HEK293 (cell line): ENCODE data around the gene IL4I1.
A peak's percentile ranks its signal among the peaks of the same experiment; 100 is the strongest.

ENCODE experiments used
- CTCF ChIA-PET: fragments of 350-600 bp; formaldehyde crosslinking; extraction: SDS; loops from one replicate; lab custom pipeline; 2021; ENCODE audit warnings: antibody characterized with exemption; lab: Yijun Ruan, JAX
- POLR2A ChIA-PET: fragments of 300-600 bp; formaldehyde crosslinking; extraction: SDS; loops from one replicate; lab custom pipeline; 2020; ENCODE audit warnings: antibody characterized with exemption, inconsistent platforms; lab: Yijun Ruan, JAX
- H3K27ac ChIP-seq: fragments of 200-500 bp; sonication (Bioruptor generic); 2 replicates; pipeline ENCODE4 v1.5.1; 2014; ENCODE audit warnings: low read depth, low read length, control low read depth, inconsistent platforms; ENCODE audit errors: extremely low read depth
- H3K36me3 ChIP-seq, 2 experiments: fragments of 200-500 bp in 1 of 2; sonication (Bioruptor generic) in 1 of 2; 1 replicate in 1 of 2; 2 replicates in 1 of 2; pipeline ENCODE4 v1.5.1; 2014 to 2017; ENCODE audit warnings: inconsistent platforms in 2 of 2, low read length in 2 of 2; ENCODE audit not compliant: control insufficient read depth in 2 of 2, insufficient read depth in 1 of 2
- H3K4me1 ChIP-seq: fragments of 200-500 bp; sonication (Bioruptor generic); 2 replicates; pipeline ENCODE4 v1.5.1; 2014; ENCODE audit warnings: mild to moderate bottlenecking, low read length, inconsistent platforms; ENCODE audit not compliant: control insufficient read depth, insufficient read depth
- H3K4me3 ChIP-seq: 2 replicates; pipeline ENCODE4 v1.5.1; 2011; ENCODE audit warnings: low read depth, mild to moderate bottlenecking, control low read depth, low read length, moderate library complexity
- H3K9me3 ChIP-seq: fragments of 200-500 bp; sonication (Bioruptor generic); 2 replicates; pipeline ENCODE4 v1.5.1; 2014; ENCODE audit warnings: low read depth, low read length, inconsistent platforms; ENCODE audit not compliant: control insufficient read depth, insufficient read depth
- PRDM1 ChIP-seq: fragments of 450-650 bp; formaldehyde crosslinking; IDR thresholded peaks from 2 replicates; pipeline ENCODE4; 2016; ENCODE audit warnings: missing biosample characterization, missing genetic modification characterization
- PRDM10 ChIP-seq: fragments of 450-650 bp; formaldehyde crosslinking; IDR thresholded peaks from 2 replicates; pipeline ENCODE4 v1.5.1; 2016; ENCODE audit warnings: missing biosample characterization, missing genetic modification characterization
- ZBTB17 ChIP-seq: fragments of 450-650 bp; formaldehyde crosslinking; IDR thresholded peaks from 2 replicates; pipeline ENCODE4 v1.5.1; 2016; ENCODE audit warnings: missing biosample characterization, missing genetic modification characterization
- ZNF10 ChIP-seq: fragments of 450-650 bp; formaldehyde crosslinking; IDR thresholded peaks from 2 replicates; pipeline ENCODE4 v1.5.1; 2017; ENCODE audit warnings: missing biosample characterization, missing genetic modification characterization
- ZNF121 ChIP-seq: fragments of 450-650 bp; formaldehyde crosslinking; IDR thresholded peaks from 2 replicates; pipeline ENCODE4 v1.5.1; 2016; ENCODE audit warnings: missing biosample characterization, missing genetic modification characterization
- ZNF157 ChIP-seq: fragments of 450-650 bp; formaldehyde crosslinking; IDR thresholded peaks from 2 replicates; pipeline ENCODE4 v1.5.1; 2016; ENCODE audit warnings: missing biosample characterization, missing genetic modification characterization
- ZNF2 ChIP-seq: fragments of 450-650 bp; formaldehyde crosslinking; IDR thresholded peaks from 2 replicates; pipeline ENCODE4 v1.5.1; 2016; ENCODE audit warnings: missing biosample characterization, missing genetic modification characterization
- ZNF248 ChIP-seq: fragments of 450-650 bp; formaldehyde crosslinking; IDR thresholded peaks from 2 replicates; pipeline ENCODE4 v1.5.1; 2017; ENCODE audit warnings: missing biosample characterization, missing genetic modification characterization
- ZNF510 ChIP-seq: fragments of 450-650 bp; formaldehyde crosslinking; IDR thresholded peaks from 2 replicates; pipeline ENCODE4 v1.5.1; 2018; ENCODE audit warnings: mild to moderate bottlenecking, missing genetic modification characterization, missing biosample characterization; ENCODE audit not compliant: insufficient replicate concordance
- ZSCAN16 ChIP-seq: fragments of 450-650 bp; formaldehyde crosslinking; IDR thresholded peaks from 2 replicates; pipeline ENCODE4 v1.5.1; 2016; ENCODE audit warnings: missing biosample characterization, missing genetic modification characterization
- TF ChIP-seq, protein P1 (sequence below): sonication (generic); formaldehyde crosslinking; IDR thresholded peaks from 2 replicates; pipeline ENCODE4 v1.8.1; 2022; ENCODE audit warnings: mild to moderate bottlenecking, moderate library complexity, missing genetic modification reagents
- TF ChIP-seq, protein P2 (sequence below): fragments of 450-650 bp; formaldehyde crosslinking; IDR thresholded peaks from 2 replicates; pipeline ENCODE4 v1.5.1; 2016; ENCODE audit warnings: missing biosample characterization, missing genetic modification characterization

Gene IL4I1

DNA sequence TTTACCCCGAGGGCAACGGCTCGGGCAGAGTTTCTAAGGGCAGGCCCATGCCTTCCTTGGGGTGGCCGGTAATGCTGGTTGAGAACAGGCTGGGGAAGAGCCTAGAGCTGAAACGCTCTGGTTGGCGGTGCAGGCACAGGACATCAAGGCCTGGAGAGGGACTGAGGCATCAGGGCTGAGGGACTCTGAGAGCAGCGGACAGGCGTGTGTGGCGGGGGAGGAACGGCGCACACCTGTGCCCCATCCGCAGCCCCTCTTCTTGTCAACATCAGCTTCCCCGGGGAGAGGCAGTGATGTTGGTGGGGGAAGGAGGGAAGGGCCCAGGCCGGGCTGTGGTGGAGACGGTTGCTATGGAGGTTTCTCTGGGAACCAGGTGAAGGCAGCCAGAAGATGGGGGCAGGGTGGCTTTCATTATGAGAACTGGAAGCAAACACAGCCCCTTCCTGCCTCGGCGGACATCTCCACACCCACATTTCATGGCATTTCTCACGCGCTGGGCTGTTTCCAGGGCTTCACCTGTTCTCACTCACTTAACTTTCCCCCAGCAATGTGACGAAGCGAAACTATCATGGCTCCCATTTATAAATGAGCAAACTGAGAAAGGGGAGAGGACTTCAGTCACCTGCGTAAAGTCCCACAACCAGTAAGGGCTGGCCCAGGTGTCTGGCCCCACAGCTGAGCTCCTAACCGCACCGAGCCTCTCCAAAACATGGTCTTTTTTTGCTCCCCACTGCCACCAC is 24.1 kb upstream of the IL4I1 start:
- Histone ChIP-seq H3K9me3 (no peaks in the 10 kb centered on the region), H3K27ac (no peak overlapping the region), H3K4me1 (no peaks in the 10 kb centered on the region; the same call in 1 of the 2 replicates), H3K4me3 (no peak overlapping the region), H3K36me3 (peaks cover 53 to 86% of the 10 kb centered on the region in 2 experiments)
- CTCF ChIA-PET = interaction anchor here (0.7 kb wide), 1 partner anchor 63 kb away, joined by 3 read pairs; no protein-coding TSS in a partner anchor
- TF ChIP-seq ZNF157 (tag by site-specific recombination) = no peak
- TF ChIP-seq ZNF10 (tag by site-specific recombination) = 0 out of 2 replicates have a peak, but pooled peaks have one; percentile 44
- no peak for TF ChIP-seq ZNF248 (tag by site-specific recombination)
- peak; percentile 40; the same call in 1 of the 2 replicates for TF ChIP-seq PRDM1 (tag by site-specific recombination)
- TF ChIP-seq, protein P1, sequence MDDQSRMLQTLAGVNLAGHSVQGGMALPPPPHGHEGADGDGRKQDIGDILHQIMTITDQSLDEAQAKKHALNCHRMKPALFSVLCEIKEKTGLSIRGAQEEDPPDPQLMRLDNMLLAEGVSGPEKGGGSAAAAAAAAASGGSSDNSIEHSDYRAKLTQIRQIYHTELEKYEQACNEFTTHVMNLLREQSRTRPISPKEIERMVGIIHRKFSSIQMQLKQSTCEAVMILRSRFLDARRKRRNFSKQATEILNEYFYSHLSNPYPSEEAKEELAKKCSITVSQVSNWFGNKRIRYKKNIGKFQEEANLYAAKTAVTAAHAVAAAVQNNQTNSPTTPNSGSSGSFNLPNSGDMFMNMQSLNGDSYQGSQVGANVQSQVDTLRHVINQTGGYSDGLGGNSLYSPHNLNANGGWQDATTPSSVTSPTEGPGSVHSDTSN (CRISPR knock-in tag) = no peak
- POLR2A ChIA-PET = interaction anchor here (0.7 to 3.3 kb wide), 7 partner anchors 8 to 33 kb away, joined by 3 to 25 read pairs (median 6); partner anchors contain the start of genes ATF5 and NUP62

DNA sequence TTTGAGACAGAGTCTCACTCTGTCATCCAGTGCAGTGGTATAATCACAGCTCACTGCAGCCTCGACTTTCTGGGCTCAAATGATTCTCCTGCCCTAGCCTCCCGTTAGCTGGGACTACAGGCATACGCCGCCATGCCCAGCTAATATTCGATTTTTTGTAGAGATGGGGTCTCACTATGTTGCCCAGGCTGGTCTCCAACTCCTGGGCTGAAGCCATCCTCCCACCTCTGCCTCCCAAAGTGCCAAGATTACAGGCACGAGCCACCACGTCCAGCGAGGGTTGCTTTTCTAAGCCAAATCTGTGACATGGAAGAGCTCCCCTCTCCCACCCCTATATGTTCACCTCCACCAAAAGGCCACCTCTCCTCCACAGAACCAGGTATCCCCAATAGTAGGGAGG is 21.4 kb upstream of the IL4I1 start:
- CTCF ChIA-PET = interaction anchor here (0.6 to 1.6 kb wide), 5 partner anchors 20 to 70 kb away, joined by 3 to 6 read pairs (median 4); no protein-coding TSS in a partner anchor
- POLR2A ChIA-PET = interaction anchor here (2.2 to 3.3 kb wide), 2 partner anchors 11 to 41 kb away, joined by 7 to 25 read pairs; partner anchors contain the start of genes AKT1S1, ATF5, NUP62 and TBC1D17
- H3K9me3 ChIP-seq = no peaks in the 10 kb centered on the region
- peaks cover 48 to 84% of the 10 kb centered on the region in 2 experiments; a peak in 2 of 3 replicates for H3K36me3 ChIP-seq
- H3K4me1 ChIP-seq = no peaks in the 10 kb centered on the region; the same call in 1 of the 2 replicates
- no peak overlapping the region for H3K4me3 ChIP-seq
- no peak overlapping the region for H3K27ac ChIP-seq
- TF ChIP-seq ZSCAN16 (tag by site-specific recombination) (no peak), ZNF510 (tag by site-specific recombination) (no peak), ZNF121 (tag by site-specific recombination) (peak; percentile 90)

DNA sequence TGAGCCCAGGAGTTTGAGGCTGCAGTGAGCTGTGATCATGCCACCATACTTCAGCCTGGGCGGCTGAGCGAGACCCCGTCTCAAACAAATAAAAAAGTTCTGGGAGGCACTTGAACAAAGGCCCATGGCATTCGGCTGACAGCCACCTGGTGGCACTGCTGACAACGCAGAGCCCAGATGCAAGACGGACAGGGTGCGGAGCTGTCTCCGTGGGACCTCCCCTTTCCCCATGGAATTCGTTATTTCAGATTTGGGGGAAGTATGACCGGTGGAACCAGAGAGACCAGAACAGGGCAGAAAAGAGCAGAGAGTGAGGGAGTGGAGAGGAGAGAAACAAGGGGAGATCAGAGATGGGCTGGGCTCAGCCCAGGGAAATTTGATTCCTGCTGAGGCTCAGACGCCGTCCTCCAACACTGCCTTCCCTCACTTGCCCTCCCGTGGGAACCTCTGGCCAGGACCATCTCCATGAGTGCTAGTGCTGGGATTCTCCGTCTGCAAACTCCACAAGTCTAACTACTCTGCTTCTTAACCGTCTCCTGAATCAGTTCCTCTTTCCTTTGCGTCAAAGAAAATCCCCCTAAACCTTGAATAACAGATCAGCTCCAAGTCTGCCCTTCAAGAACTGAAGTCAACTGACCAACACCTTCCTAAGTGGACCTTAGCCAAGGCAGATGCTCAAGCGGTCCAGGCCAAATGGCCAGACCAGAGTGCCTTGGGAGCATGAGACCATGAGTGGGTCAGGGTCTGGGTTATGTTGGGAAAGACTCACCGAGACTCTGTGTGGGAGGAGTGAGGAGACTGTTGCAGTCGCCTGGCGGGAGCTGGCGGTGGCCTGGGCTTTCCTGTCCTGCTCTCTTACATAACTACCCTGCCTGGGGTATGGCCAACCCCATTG is 20.4 kb upstream of the IL4I1 start:
- Histone ChIP-seq H3K9me3 (no peaks in the 10 kb centered on the region), H3K4me1 (no peaks in the 10 kb centered on the region; the same call in 1 of the 2 replicates), H3K27ac (peak overlapping the region; percentile 37; the same call in 1 of the 2 replicates), H3K36me3 (peaks cover 56 to 82% of the 10 kb centered on the region in 2 experiments; a peak in 2 of 3 replicates), H3K4me3 (no peak overlapping the region)
- POLR2A ChIA-PET = interaction anchor here (1.0 to 3.3 kb wide), 4 partner anchors 10 to 40 kb away, joined by 4 to 25 read pairs (median 12); partner anchors contain the start of genes AKT1S1, ATF5, NUP62 and TBC1D17
- CTCF ChIA-PET = interaction anchor here (0.6 to 1.6 kb wide), 6 partner anchors 11 to 71 kb away, joined by 3 to 6 read pairs (median 4); partner anchors contain the start of gene ATF5
- TF ChIP-seq, protein P2, sequence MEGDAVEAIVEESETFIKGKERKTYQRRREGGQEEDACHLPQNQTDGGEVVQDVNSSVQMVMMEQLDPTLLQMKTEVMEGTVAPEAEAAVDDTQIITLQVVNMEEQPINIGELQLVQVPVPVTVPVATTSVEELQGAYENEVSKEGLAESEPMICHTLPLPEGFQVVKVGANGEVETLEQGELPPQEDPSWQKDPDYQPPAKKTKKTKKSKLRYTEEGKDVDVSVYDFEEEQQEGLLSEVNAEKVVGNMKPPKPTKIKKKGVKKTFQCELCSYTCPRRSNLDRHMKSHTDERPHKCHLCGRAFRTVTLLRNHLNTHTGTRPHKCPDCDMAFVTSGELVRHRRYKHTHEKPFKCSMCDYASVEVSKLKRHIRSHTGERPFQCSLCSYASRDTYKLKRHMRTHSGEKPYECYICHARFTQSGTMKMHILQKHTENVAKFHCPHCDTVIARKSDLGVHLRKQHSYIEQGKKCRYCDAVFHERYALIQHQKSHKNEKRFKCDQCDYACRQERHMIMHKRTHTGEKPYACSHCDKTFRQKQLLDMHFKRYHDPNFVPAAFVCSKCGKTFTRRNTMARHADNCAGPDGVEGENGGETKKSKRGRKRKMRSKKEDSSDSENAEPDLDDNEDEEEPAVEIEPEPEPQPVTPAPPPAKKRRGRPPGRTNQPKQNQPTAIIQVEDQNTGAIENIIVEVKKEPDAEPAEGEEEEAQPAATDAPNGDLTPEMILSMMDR (tag by site-specific recombination) = 0 out of 2 replicates have a peak, but pooled peaks have one; percentile 38
- TF ChIP-seq ZNF2 (tag by site-specific recombination) (0 out of 2 replicates have a peak, but pooled peaks have one; percentile 34), ZBTB17 (tag by site-specific recombination) (no peak), PRDM10 (peak; percentile 36; the same call in 1 of the 2 replicates)
